ENCODE results near the gene GPR25. TPM values are rescaled to one million over a fixed set of nuclear protein-coding genes. Genes with fewer than 3 reads are reported as not detected.

GPR25 gene
- total and polyA plus RNA-seq, 2 of the 4 experiments (the other 2 are of a cell fraction) = not detected

DNA sequence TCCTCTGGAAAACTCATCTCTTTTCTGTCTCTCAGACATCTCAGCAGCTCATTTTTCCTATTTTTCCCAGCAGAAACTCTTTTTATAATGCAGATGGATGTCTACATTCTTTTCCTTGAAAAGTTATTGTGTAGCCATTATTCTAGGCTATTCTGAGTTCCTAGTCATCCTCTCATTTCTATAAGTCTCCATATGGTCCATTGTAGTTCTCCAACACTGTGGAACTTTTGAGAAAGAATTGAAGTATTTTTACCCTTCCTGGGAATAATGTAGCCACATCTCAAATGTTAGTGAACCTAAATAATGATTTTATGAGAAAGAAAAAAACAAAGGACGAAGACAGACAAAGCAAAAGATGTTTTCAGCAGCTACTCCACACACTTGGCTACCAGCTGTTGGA is 26.4 kb upstream of the GPR25 start:
- CTCF ChIA-PET = no interaction called here
- intact Hi-C loops (cut with micrococcal nuclease) = no loop called here

More for the DNA sequence above, 26.4 kb upstream of the GPR25 start:
- no peaks in the 10 kb centered on the region for H3K27me3 ChIP-seq (ENCODE audit: control insufficient read depth, insufficient read depth, low read length)
- H3K23ac ChIP-seq (ENCODE audit: low read depth, low read length) = no peak overlapping the region
- H3K4me1 ChIP-seq (ENCODE audit: control insufficient read depth, insufficient read depth, low read length) = no peaks in the 10 kb centered on the region
- H4K8ac ChIP-seq (ENCODE audit: low read depth in 2 of 2, low read length in 2 of 2) = no peak overlapping the region
- H2AFZ ChIP-seq (replicated peaks; ENCODE audit: low read length, poor library complexity) = no peak overlapping the region
- no peak overlapping the region for H3K27ac ChIP-seq (ENCODE audit: insufficient read depth, low read length)
- ATAC-seq (ENCODE audit: low read depth) (no peak), DNase-seq (no peak)
- TF ChIP-seq RCOR1 (IDR thresholded peaks at IDR 0.05; ENCODE audit: insufficient replicate concordance, low read length) (no peak), NFE2L2 (IDR thresholded peaks at IDR 0.05; ENCODE audit: low read depth, low read length) (no peak), BHLHE40 (IDR thresholded peaks at IDR 0.05; ENCODE audit: low read depth, low read length) (no peak), USF2 (IDR thresholded peaks at IDR 0.05; ENCODE audit: low read depth, low read length) (no peak), RFX5 (IDR thresholded peaks at IDR 0.05; ENCODE audit: low read depth, low read length) (no peak), MAFK (IDR thresholded peaks at IDR 0.05; ENCODE audit: low read depth, low read length) (no peak), CHD1 (IDR thresholded peaks at IDR 0.05; ENCODE audit: low read depth, low read length) (no peak), MAZ (IDR thresholded peaks at IDR 0.05; ENCODE audit: borderline replicate concordance, low read depth, low read length) (no peak)
- 0 out of 2 replicates have a peak, but pooled peaks cover 3% of the 10 kb centered on the region for H3K9me1 ChIP-seq (ENCODE audit: insufficient read depth, low read length)
- no peak overlapping the region for H4K5ac ChIP-seq (ENCODE audit: low read depth, low read length)
- H3K56ac ChIP-seq (ENCODE audit: extremely low read depth, insufficient read depth, low read length) = no peak overlapping the region
- H2BK120ac ChIP-seq (ENCODE audit: low read depth, low read length) = no peak overlapping the region
- no peak overlapping the region for H3K4me3 ChIP-seq (ENCODE audit: insufficient read depth, low read depth, low read length)
- H2BK20ac ChIP-seq (ENCODE audit: low read depth, low read length) = no peak overlapping the region
- WGBS, 2 experiments (ENCODE audit: extremely low coverage in 2 of 2, insufficient read length in 1 of 2) = no CpG with 5 or more reads among the region's 1 CpG
- peaks cover 3 to 26% of the 10 kb centered on the region in 2 experiments; a peak in 3 of 4 replicates for H3K79me1 ChIP-seq (ENCODE audit: low read depth in 1 of 2, low read length in 2 of 2)
- no peak overlapping the region for H3K18ac ChIP-seq (ENCODE audit: low read depth, low read length)
- H2BK5ac ChIP-seq (ENCODE audit: low read depth, low read length, poor library complexity, severe bottlenecking) = no peak overlapping the region
- H3K9me3 ChIP-seq (ENCODE audit: control insufficient read depth, insufficient read depth, low read length) = no peaks in the 10 kb centered on the region
- no peaks in the 10 kb centered on the region for H4K20me1 ChIP-seq (ENCODE audit: insufficient read depth, low read length)
- H3K36me3 ChIP-seq (ENCODE audit: control insufficient read depth, insufficient read depth, low read length) = peaks cover 24% of the 10 kb centered on the region
- H2AK9ac ChIP-seq (replicated peaks; ENCODE audit: low read depth, low read length, poor library complexity) = no peak overlapping the region
- BruUV-seq (replicated peaks) = no TSS peak
- H3K9ac ChIP-seq (ENCODE audit: low read depth, low read length) = no peak overlapping the region
- POLR2A ChIA-PET (ENCODE audit: unreplicated experiment) = no interaction called here
- no peak overlapping the region for H2AK5ac ChIP-seq (ENCODE audit: low read depth, low read length)
- H3K4ac ChIP-seq (ENCODE audit: low read depth, low read length) = no peak overlapping the region
- H4K91ac ChIP-seq (ENCODE audit: insufficient read depth, low read depth, low read length) = no peak overlapping the region
- H2BK15ac ChIP-seq (ENCODE audit: low read depth, low read length) = no peak overlapping the region
- dilution Hi-C loops (cut with HindIII; ENCODE audit: low sequenced_read_pairs, unreplicated experiment) (no loop called here), in situ Hi-C loops (cut with MboI; ENCODE audit: low sequenced_read_pairs) (no loop called here)
- no peak overlapping the region for H3K4me2 ChIP-seq (ENCODE audit: low read depth, low read length)
- no peak overlapping the region for H3K14ac ChIP-seq (replicated peaks; ENCODE audit: low read depth, low read length)

Data from IMR-90 (cell line).